Activated CD4-positive, alpha-beta T cell treated with anti-CD3 and anti-CD28 coated beads, Interleukin-2, Interleukin-4, amounts not matched to agents 100 ng/mL and 50 ng/mL, durations not matched to agents 16 hours and 8 hours (primary cell): ENCODE results near the gene PRKRIP1.
"Not testable (repeated sequence)": the region's sequence is repeated elsewhere in the genome, so short reads cannot be mapped to it uniquely, and the experiment has no call there.

Source experiments
- DNase-seq: peaks from one replicate; pipeline ENCODE4 v3.0.0-alpha.2; 2020; ENCODE audit warnings: low spot score

Gene PRKRIP1

DNA sequence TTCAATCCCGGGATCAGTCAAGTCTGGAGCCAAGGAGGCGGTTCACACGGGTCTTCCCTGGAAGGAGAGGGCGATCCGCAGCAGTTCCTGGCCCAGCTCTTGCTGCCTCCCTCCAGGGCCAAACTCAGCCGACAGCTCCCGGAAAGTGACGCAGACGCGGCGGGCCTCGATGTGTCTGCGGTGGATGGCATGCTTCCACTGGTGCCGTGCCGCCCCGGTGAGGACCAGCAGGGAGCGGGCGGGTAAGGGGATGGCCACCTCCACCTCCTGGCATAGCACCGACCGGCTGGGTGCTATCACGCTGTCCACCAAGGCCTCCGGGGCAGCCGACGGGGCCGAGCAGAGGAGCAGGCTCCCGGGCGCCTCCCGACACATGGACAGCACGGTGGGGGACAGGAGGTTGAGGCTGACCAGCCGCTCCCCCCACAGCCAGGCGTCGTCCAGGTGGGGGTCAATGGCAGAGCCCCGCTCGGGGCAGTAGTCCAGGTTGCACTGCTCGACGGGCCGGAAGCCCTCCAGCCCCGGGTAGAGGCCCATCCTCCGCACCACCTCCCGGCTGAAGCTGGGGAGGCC is 61.3 kb downstream of the PRKRIP1 start:
- no peak for DNase-seq

DNA sequence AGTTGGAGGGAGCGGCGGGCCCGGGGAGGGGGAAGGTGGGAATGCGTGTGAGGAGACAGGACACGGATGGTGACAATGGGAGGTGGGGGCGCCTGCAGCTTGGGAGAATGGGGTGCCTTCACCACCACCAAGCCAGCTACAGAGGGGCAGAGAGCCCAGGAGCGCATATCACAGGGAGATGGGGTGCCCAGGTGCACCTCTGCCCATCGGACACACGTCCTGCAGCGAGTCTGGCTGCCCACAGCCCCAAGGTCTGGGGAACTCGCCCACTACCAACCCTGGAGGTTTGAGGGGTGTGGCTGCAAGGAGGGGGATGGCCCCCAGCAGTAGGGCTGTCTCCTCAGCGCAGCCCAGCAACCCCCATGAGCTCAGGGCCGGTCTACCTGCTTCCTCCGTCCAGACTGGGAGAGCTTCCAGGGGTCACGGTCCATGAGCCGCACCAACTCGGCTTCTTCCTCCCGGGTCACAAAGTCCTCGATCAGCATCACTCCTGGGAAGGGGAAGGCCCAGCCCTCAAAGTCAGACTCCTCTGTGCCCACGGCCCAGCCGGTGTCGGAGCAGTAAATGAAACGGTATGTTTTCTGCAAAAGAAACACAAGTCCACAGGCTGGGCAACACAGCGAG is 63.2 kb downstream of the PRKRIP1 start:
- DNase-seq, result no peak

- no peak for DNase-seq
These were observed 64.3 kb downstream of the PRKRIP1 start for GRCh38 chr7:102460467-102460866.

GRCh38 chr7:102463841-102464576 is 67.8 kb downstream of the PRKRIP1 start:
- no peak for DNase-seq

DNA sequence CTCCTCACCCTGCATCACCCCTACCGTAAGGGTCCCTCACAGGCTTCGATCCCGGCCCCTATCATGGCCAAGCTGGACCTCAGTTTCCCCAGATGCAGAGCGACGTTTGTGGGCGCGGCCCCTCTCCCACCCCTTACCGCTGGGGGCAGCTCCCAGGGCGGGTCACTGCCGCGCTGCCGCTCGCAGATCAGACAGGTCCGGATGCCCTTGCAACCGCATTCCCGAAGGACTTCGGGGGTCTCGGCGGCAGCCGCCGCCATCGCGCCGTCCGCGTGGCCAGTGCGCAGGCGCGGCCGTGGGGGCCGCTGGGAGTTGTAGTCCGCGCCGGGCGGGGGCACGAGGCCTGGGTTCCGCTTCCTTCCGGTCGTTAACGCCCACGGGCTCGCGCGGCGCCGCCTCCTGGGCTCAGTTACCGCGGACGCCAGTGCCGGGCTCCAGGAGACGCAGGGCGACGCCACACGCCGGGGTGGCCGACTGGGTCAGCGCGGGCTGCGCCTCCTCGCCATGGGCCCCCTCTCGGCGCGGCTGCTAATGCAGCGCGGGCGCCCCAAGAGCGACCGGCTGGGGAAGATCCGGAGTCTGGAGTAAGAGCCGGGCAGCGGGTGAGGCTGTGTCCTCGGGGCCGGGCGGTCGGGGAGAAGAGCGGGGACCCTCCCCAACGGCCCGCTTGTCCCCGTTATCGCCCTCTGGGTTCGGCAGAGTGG is 68.6 kb downstream of the PRKRIP1 start, which contains the start of the genes ALKBH4 and LRWD1:
TSS of gene ALKBH4 (minus strand) at position 287 of the 704 bp plus-strand sequence. CDS start at position 260, 27 bp downstream.
TSS of gene LRWD1 (plus strand) at position 408 of the 704 bp plus-strand sequence. CDS start at position 505, 97 bp downstream.
- DNase-seq, result peak; percentile 95

- DNase-seq, result no peak
These were observed 69.9 kb downstream of the PRKRIP1 start for GRCh38 chr7:102466097-102466496.

DNA sequence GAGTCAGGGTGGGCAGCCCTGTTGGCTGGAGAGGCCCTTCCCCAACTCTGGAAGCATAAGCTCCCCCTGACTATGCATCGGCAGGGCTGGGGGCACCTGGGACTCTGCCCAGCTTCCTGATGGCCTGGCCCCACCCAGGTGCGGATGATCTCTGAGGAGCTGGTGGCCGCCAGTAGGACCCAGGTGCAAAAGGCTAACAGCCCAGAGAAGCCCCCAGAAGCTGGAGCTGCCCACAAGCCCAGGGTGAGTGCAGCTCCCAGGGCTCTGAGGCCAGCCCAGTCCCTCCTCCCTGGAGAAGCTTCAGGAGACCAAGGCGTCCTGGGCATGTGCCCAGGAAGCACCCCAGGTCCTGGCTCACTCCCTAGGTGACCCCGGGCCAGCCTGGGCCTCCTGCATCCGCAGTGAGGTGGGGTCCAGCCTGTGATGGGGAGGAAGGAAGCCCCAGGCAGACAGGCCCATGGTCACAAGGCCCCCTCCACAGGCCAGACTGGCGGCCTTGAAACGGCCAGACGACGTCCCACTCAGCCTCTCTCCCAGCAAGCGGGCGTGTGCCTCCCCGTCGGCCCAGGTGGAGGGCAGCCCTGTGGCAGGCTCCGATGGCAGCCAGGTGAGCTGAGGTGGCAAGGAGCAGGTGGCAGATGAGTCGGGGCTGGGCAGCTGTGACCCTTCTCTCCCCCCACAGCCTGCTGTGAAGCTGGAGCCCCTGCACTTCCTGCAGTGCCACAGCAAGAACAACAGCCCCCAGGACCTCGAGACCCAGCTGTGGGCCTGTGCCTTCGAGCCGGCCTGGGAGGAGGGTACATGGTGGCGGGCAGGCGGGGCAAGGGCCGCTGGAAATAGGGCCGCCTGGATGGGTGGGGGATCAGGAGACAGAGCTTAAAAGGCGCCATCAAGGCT is 71.7 kb downstream of the PRKRIP1 start:
- DNase-seq, result no peak

GRCh38 chr7:102468478-102469350 is 72.6 kb downstream of the PRKRIP1 start:
- no peak for DNase-seq

DNA sequence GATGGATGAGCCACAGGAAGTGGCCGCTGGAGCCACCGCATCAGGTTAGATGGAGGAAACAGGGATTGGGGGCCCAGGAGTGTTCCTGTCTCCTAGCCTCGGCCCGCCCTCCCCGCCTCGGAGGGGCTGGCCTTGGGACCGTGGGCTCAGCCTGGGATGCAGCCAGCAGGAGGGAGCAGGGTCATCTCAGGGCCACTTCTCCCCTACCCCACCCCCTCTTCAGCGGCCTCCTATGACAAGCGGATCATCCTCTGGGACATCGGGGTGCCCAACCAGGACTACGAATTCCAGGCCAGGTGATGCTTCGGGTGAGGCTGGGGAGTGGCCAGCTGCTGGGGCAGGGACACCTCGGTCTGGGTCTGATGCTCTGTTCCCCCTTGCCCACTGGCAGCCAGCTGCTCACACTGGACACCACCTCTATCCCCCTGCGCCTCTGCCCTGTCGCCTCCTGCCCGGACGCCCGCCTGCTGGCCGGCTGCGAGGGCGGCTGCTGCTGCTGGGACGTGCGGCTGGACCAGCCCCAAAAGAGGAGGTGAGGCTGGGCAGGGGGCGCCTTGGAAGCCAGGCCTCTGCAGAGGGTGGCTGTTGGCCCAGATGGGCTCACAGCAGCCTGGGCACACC is 73.3 kb downstream of the PRKRIP1 start:
- DNase-seq, result no peak

- DNase-seq, result no peak
These were observed 74.0 kb downstream of the PRKRIP1 start for GRCh38 chr7:102469972-102470825.

DNA sequence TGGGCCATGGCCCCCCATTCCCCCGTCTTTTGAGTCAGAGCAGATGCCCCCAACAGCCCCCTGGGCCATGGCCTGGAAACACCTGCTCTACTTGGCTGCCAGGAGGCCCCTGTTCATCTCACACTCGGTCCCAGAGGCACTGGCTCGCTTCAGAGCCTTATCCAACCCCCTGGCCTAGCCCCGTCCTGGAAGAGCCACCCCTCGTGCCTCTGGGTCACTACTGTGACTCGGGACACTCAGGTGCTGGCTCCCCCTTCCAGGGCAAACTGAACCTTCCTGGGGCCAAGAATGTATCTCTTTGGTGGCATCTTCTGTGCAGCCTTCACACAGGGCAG is 75.6 kb downstream of the PRKRIP1 start:
- no peak for DNase-seq

- DNase-seq, result no peak
These were observed 76.2 kb downstream of the PRKRIP1 start for GRCh38 chr7:102472126-102473041.

- no peak for DNase-seq
These were observed 77.3 kb downstream of the PRKRIP1 start for GRCh38 chr7:102473271-102473991.

DNA sequence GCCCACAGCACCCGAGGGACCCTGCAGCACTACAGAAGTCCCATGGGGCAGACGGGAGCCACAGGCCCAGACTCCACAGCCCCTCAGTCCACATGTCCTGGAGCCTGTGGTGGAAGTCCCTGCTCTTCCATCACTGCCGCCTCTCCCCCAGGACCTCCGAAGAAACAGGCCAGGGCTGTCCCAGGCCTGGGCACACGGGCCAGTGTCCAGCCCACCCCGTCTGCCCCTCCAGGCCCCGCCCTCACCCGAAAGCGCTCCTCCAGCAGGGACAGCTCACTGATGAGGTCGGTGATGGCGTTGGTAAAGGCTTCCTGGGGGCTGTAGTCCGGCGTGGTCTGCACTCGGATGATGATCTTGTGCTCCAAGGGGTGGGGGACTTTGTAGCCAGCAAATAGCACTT is 78.0 kb downstream of the PRKRIP1 start:
- not testable (repeated sequence) for DNase-seq

GRCh38 chr7:102474736-102475435 is 78.7 kb downstream of the PRKRIP1 start:
- not testable (repeated sequence) for DNase-seq
